ENCODE measurements around the gene NAPEPLD.
A peak's percentile ranks its signal among the peaks of the same experiment; 100 is the strongest.
"Not testable (repeated sequence)": the region's sequence is repeated elsewhere in the genome, so short reads cannot be mapped to it uniquely, and the experiment has no call there.

NAPEPLD gene

DNA sequence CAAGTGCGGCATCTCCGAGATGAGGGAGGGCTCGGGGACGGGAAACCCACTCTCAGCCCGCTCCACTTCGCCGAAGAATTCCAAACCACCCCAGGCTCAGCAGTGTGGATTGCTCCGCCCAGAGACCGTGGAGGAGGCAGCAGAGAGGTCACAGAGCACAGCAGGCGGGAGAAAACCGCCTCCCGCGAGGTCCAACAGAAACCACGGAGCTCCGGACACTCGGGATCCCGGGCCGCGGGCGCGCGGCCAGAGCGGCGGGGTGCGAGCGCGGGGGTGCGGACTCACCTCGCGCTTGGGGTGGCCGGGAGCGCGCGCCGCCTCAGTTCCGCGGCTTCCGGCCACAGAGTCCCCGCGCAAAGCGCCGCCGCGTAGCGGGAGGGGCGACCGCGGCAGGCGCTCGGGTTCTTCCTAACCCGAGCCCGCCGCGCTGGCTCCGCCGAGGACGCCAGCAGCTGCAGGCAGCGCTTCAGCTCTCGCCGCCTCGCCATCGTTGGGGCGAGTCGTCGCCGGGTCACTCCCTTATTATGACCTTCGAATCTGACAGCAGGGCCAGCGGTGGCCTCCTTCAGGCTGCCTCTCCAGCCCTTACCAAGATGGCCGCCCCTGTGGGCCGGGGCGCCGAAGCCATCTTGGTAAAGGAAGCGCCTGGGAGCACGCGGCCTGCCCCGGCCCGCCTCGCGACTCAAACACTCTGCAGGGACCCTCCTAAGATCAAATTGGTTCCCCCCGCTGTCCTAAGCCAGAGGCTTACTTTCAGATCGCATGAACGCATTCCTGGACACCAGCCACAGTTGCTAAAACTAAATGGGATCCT is at the start of gene NAPEPLD:
Gene NAPEPLD (minus strand): TSS at position 106 of the 814 bp plus-strand sequence. CDS start 20,323 bp downstream, outside the sequence.
- DNase-seq: peak; percentile 81

GRCh38 chr7:103198079-103198478 is 49.2 kb upstream of the NAPEPLD start:
- DNase-seq: not testable (repeated sequence)

GRCh38 chr7:103195364-103195763 is 46.5 kb upstream of the NAPEPLD start:
- not testable (repeated sequence) for DNase-seq

DNA sequence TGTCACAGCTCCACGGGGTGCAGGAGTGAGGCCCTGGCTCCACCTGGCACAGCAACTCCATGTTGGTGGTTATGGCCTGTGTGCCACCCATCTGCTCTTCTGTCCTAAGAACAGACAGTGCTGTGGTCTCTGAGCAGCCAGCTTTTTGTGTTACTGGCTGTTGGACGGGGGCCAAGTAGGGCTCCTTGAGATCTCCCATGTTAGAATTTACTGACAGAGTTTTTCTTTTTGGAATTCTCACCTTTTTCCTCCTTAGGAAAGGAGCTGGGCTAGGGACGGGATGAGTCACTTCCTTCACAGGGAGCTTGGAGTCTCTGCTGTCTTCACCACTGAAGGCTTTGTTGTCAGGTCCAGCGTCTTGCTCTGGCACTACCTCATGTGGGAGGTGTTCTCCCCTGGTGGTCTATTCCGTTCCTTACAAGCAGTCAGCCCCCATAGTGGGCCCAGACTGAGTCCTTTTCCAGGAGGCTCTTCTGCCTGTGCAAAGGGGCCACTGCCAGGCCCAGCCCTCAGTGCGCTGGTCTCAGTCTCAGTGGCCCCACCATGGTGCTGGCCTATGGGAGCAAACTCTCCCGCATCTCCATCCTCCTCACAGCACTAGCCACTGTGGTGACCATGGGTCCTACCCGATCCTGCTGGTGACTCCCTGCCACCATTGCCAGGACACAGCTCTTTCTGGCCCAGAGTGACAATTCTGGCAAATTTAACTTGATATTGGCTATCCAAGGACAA is 23.7 kb upstream of the NAPEPLD start:
- DNase-seq: not testable (repeated sequence)

DNA sequence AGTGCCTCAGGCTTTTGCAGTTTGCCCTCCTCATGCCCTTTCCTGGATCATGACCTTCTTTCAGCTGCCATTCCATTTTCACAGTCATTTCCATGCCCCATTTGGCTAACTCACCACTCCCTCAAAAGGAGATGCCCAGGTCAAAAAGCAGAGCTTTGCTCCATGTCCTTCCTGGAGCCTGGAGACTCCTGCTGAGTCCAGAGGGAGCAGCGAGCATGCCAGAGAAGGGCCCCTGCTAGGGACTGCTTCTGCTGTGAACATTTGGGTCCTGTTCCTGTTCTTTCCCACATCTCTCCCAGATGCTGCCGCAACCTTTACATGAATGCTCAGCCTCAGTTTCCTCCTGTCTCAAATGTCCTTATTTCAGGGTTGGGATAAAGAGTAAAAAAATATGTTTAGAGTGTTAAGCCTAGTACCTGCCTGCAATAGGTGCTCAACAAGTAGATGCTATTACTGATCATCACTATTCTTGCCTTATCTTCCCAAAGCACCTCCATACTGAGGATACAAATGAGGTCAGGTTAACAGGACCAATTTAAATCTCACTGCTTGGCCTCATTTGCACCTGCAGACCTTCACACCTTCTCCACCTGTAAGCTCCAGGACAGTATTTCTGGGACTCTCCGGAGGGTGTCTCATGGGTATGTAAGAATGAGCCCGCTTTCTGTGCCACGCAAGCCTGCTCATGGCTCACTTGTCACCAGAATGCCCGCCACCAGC is 23.0 kb upstream of the NAPEPLD start:
- not testable (repeated sequence) for DNase-seq

DNA sequence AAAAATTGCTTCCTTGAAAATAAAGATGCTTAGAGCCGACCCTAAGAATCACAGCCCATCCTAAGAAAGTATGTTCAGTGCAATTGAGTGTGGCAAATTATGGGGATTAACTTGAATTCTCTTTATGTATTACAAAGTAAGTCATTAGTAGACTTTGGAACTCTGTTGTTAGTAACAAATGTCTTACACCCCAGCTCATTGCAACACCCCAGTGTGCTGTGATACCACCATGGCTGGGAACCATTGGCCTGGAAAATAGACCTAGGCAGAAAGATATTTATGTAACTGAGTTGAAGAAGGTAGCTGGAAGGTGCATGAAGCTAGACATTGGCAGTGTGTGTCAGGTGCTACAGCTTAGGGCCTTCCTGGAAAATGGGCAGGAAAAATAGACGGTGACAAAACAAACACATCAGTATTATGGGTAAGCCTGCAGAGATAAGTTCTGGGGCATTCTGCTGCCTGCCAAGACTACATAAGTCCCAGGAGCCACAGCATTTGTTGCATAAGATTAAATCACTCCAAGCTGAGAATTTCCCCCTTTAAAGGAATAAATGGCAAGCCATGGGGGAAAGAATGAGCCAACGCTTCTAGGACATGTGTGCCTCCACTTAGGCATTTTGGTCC is 18.1 kb upstream of the NAPEPLD start:
- DNase-seq: not testable (repeated sequence)

- not testable (repeated sequence) for DNase-seq
These were observed 14.4 kb upstream of the NAPEPLD start for GRCh38 chr7:103163087-103163825.

DNA sequence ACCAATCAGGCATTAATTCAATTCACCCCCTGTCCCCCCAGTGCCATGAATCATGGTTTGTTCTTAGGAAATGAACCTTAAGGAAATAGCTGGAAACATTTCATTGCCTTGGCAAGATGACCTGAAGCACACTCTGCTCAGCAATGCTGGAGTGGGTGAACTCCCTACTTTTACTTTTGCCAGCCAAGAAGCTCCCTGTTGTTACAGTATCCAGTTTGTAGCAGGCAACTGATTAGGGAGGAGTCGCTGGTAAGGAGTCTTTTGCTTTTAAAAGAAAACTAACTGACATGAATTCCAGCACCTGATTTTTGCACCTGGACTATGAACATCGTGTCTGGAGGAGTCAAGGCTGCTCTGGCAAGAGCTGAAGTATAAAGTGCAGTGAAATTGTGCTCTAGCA is 13.7 kb upstream of the NAPEPLD start:
- DNase-seq: not testable (repeated sequence)

DNA sequence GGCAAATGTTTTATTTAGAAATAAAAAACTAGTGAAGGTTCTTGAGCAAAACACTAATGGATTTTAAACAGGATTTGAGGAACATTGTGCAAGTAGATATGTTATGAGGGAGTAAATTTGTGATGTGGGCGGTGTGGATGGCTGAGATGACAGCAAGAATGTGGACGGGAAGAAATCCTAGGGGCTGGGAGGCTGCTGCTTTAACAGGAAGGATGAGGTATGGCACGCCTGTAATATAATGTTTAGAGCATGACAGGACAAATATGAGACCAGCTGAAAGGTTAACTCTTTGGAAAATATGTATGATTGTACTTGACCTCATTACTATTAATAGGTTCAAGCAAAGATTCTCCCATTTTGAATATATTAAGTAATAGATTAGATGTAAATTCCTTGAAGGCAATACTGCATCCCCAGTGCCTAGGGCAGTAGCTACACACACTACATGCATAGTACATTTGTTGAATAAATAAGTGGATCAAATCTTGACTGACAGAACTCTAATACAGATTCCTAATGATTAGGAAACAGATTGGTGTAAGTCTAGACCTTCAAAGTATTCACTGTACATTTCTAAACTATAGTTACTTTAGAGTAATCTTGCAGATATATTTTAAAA is 13.2 kb upstream of the NAPEPLD start:
- DNase-seq: not testable (repeated sequence)

DNA sequence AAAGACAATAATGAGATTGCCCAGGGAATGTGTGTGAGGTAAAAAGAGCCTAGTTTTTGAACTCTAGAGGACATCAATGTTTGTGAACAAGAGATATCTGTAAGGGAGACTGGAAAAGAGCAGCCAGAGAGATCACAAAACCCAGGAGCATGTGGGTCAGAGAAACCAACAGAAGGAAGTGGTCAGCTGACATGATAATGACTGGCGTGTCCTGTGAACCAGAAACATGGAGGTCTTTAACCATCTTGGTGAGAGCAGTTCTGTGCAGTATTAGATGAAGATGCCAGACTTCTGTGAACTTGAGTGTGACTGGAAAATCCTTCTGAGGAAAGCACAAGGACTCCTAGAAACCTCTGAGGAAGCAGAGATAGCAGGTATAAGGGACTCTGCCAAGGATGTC is 10.2 kb upstream of the NAPEPLD start:
- DNase-seq: not testable (repeated sequence)

DNA sequence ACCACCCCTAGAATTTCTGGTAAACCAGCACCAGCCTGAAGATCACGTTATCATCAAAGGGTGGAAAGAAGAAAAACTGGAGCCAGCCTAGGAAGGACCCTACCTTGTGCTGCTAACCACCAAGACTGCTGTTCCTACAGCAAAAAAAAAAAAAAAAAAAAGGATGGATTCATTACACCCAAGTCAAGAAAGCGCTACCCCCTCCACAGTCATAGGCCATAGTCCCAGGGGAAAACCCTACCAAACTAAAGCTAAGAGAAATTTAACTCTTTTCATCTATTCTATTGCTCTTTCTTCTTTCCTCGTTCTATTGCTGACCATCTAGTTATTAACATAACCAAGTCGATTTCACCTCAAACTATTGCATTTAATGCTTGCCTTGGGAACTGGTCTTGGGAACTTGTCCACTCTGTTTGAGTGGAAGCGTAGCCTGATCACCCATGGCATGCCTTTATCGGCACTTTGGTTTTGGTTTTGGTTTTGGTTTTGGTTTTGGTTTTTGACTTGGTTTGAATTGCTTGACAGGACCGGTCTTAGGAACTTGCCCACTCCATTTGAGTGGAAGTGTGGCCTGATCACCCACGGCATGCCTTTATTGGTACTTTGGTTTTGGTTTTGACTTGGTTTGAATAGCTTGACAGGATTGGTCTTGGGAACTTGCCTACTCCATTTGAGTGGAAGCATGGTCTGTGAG is 6.6 kb upstream of the NAPEPLD start:
- DNase-seq: peak; percentile 42

- DNase-seq: no peak
These were observed 5.1 kb upstream of the NAPEPLD start for GRCh38 chr7:103154042-103154441.

DNA sequence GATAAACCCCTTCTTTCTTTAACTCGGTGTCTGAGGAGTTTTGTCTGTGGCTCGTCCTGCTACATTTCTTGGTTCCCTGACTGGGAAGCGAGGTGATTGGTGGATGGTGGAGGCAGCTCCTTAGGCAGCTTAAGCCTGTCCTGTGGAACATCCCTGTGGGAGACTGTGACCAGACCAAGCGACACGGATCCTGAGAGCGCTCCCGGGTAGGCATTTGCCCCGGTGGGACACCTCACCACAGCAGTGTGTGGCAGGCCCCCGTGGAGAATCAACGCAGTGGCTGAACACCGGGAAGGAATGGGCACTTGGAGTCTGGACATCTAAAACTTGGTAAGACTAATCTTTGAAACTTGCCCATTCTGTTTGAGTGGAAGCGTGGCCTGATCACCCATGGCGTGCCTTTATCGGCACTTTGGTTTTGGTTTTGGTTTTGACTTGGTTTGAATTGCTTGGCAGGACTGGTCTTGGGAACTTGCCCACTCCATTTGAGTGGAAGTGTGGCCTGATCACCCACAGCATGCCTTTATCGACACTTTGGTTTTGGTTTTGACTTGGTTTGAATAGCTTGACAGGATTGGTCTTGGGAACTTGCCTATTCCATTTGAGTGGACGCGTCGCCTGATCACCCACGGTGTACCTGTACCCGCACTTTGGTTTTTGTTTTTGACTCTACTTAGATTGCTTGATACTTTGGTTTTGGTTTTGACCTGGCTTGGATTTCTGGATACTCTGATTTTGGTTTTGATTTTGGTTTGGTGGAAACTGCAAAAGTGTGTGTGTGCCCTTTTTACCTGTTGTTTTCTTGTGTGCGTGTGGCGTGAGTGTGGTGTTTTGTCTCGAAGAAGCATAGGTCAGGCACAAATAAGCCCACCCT is 4.1 kb upstream of the NAPEPLD start:
- not testable (repeated sequence) for DNase-seq

GRCh38 chr7:103151993-103152676 is 3.2 kb upstream of the NAPEPLD start:
- not testable (repeated sequence) for DNase-seq

DNA sequence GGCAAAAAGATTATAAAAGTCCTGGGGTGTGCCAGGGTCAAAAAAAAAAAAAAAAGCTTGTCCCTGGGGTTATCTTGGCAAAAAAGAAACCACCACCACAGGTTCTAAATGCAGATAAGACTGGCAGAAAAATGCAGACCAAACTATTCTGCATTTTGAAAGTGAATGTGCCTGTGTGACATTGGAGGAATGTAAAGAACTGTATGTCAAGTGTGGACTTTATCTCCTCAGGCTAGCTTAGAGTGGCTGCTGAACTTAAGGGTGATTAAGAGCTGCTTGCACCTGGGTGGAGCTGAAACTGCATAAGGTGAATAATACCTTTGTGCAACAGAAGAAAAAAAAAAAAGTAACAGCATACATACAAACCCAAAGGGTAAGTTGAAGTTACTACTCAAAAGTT is 1.3 kb upstream of the NAPEPLD start:
- DNase-seq: no peak

DNA sequence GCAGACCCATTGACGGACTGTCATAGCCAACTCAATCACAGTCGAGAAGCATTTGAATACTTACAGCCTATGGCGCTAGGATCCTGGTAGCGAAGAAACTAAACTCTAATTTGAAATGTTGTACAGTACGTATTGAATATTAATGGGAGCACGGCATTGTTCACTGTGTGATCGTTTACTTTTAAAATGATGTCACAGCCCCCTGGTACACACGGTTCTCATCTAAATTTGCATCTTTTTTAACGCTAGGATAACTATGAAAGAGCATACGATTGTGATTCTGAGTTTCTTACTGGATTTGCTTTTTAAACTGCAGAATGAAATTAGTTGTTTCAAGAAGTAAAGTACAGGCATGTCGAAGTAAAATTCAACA is 895 bp upstream of the NAPEPLD start:
- DNase-seq: no peak

DNA sequence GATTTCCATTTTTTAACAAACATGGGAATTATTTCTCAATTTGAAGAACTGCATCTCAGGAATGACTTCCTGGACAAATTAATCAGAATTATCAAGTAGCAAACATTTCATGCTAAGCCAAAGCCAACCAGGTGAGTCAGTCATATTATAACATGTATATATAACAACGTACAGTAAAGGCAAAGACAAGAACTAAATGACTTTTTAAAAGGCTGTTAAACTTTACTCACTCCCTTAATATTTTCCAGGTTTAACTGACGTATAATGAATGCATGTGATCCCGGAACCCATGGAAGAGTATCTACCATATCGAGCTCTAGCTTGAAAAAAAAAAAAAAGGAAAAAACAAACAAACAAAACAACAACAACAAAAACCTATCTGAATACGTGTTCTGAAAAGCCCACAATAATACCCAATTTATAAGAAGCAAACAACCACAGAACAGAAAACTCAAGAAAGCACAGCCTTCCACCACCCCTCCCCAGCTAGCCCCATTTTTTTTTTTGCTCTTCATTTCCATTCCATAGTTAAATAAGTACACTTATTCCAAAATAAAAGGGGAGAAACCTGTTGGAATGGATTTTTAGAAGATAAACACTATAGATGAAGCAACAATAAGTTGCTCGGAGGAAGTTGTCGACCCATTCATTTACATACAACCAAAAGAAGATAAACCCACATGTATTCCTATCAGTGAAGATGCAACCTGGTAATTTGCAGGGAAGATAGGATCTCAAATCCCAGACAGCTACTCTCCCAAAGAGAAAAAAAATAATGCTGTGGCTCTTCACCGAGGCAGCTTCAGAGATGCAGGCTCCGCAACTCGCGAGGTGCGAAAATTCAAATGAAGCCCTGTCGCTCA is 537 bp downstream of the NAPEPLD start:
- no peak for DNase-seq

DNA sequence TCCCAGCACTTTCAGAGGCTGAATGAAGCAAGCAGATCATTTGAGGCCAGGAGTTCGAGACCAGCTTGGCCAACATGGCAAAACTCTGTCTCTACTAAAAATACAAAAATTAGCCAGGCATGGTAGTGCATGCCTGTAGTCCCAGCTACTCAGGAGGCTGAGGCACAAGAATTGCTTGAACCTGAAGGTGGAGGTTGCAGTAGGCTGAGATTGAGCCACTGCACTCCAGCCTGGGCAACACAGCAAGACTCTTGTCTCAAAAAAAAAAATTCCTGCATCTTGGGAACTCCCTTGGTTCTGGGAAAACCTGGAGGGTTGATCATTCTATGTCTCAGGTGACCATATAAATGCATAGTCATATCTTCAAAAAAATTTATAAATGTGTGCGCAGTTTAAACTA is 4.1 kb downstream of the NAPEPLD start:
- DNase-seq: not testable (repeated sequence)

All from suppressor macrophage treated with lipopolysaccharide for 4 hours (primary cell).